Measurements from ENCODE around the gene WDR38. TPM values are rescaled to one million over a fixed set of nuclear protein-coding genes. Genes with fewer than 3 reads are reported as not detected.
A peak's percentile ranks its signal among the peaks of the same experiment; 100 is the strongest.

The WDR38 gene
- not detected in 2 replicates for polyA plus RNA-seq (2012; rRNA removed)
- not detected in 2 replicates for polyA plus RNA-seq (2012; cell fraction: cytosol; rRNA removed)
- polyA plus RNA-seq (2012; cell fraction: nucleus; rRNA removed) = not detected in 2 replicates

DNA sequence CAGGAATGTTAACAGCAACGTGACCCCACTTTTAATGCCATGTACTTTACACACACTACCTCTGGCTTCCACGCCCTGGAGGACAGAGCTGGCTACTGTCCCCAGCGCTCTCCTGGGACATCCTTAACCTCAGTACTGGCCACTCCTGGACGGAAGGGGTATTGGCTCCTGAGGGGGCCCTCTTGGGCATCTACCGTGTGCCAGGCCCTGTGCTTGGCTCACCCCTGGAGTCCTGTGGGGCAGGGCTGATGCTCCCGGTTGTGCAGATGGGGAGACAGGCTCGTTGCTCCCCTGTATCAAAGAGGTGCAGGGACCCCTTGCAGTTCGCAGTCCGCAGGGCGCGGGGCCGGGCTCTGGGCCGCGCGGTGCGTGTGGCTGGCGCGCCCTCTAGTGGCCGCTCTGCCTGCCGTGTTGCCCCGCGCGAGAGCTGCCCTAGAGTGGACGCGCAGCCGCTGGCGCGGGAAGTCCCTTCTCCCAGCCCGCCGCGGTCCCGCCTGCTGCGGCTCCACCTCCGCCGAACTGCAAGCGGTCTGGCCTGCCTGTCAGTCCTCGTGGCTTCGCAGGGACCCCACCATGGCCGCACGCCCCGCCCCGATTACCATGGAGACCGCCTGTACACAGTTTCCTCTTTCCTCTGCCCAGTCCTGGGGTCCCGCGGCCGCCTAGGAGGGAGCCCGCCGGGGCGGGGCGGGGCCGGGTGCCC is at the start of gene WDR38:
Gene WDR38, plus strand, starts transcription at position 632 of the 703 bp plus-strand sequence. CDS start 72 bp downstream, outside the sequence.
- 3% methylated on average over 8 of the region's 51 CpGs for WGBS (ENCODE audit: low lambda C conversion rate)
- Histone ChIP-seq H3K4me3 (ENCODE audit: low read depth in 2 of 2, low read length in 1 of 2) (peak within 1 kb of the TSS; percentile 45 to 62), H3K9me3 (no peaks in the 10 kb centered on the region), H3K27me3 (ENCODE audit: insufficient read depth) (no peaks in the 10 kb centered on the region), H4K20me1 (ENCODE audit: insufficient read depth) (peaks cover 21% of the 10 kb centered on the region), H3K9me2 (no peaks in the 10 kb centered on the region), H3K4me2 (peak within 1 kb of the TSS; percentile 77), H3F3A (replicated peaks; ENCODE audit: insufficient read depth) (peaks cover 28% of the 10 kb centered on the region), H3K4me1 (ENCODE audit: control insufficient read depth in 1 of 2, insufficient read depth in 2 of 2, low read depth in 1 of 2, low read length in 1 of 2) (peaks cover 0 to 4% of the 10 kb centered on the region in 2 experiments; a peak in 1 of 4 replicates), H2AFZ (ENCODE audit: low read depth) (peak within 1 kb of the TSS; percentile 81), H3K9ac (peak within 1 kb of the TSS; percentile 30; the same call in 1 of the 2 replicates), H3K79me2 (ENCODE audit: insufficient read depth) (no peaks in the 10 kb centered on the region), H3K27ac (ENCODE audit: low read depth in 2 of 2, low read length in 1 of 2) (no peak within 1 kb of the TSS), H3K36me3 (replicated peaks in 1 of 2; ENCODE audit: control insufficient read depth in 1 of 2, insufficient read depth in 2 of 2, low read length in 1 of 2) (peaks cover 7 to 18% of the 10 kb centered on the region in 2 experiments)
- DNase-seq = peak; percentile 96
- TF ChIP-seq ELF1 (IDR thresholded peaks at IDR 0.05) (no peak), SIN3A (IDR thresholded peaks at IDR 0.05; ENCODE audit: borderline replicate concordance, low read depth, low read length) (peak; percentile 43; the same call in 1 of the 2 replicates), CTCF (IDR thresholded peaks at IDR 0.05) (peak; percentile 99), TAF1 (IDR thresholded peaks at IDR 0.05; ENCODE audit: borderline replicate concordance, low read depth, low read length) (no peak), RAD21 (IDR thresholded peaks at IDR 0.05; ENCODE audit: low read length) (peak; percentile 78), NRF1 (IDR thresholded peaks at IDR 0.05; ENCODE audit: low read depth, low read length) (peak; percentile 23), RCOR1 (IDR thresholded peaks at IDR 0.05; ENCODE audit: low read length) (0 out of 2 replicates have a peak, but pooled peaks have one; percentile 34), SMC3 (IDR thresholded peaks at IDR 0.05; ENCODE audit: low read depth, low read length) (peak; percentile 85), MAX (IDR thresholded peaks at IDR 0.05; ENCODE audit: low read depth) (peak; percentile 49; the same call in 1 of the 2 replicates), MXI1 (IDR thresholded peaks at IDR 0.05; ENCODE audit: low read depth, low read length) (peak; percentile 56; the same call in 1 of the 2 replicates), TEAD4 (IDR thresholded peaks at IDR 0.05; ENCODE audit: borderline replicate concordance, insufficient read depth) (no peak), USF2 (IDR thresholded peaks at IDR 0.05; ENCODE audit: borderline replicate concordance, low read depth, low read length) (no peak)
- TF ChIP-seq, protein P1, sequence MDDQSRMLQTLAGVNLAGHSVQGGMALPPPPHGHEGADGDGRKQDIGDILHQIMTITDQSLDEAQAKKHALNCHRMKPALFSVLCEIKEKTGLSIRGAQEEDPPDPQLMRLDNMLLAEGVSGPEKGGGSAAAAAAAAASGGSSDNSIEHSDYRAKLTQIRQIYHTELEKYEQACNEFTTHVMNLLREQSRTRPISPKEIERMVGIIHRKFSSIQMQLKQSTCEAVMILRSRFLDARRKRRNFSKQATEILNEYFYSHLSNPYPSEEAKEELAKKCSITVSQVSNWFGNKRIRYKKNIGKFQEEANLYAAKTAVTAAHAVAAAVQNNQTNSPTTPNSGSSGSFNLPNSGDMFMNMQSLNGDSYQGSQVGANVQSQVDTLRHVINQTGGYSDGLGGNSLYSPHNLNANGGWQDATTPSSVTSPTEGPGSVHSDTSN (IDR thresholded peaks at IDR 0.05) = peak; percentile 4; the same call in 1 of the 2 replicates
- ChIA-PET POLR2A (interaction anchor here (1.0 to 5.0 kb wide), 3 partner anchors 9 to 81 kb away, joined by 3 to 42 read pairs (median 12); partner anchors contain the start of genes ARPC5L, NR6A1 and RPL35), CTCF (interaction anchor here (0.5 to 33.6 kb wide), 75 partner anchors 10 to 1638 kb away, joined by 3 to 1436 read pairs (median 4); partner anchors contain the start of genes ARPC5L, NR6A1, OLFML2A and RPL35)
